Lung (tissue), 12 donors: ENCODE measurements around the gene EPS15. TPM values are rescaled to one million over a fixed set of nuclear protein-coding genes. Genes with fewer than 3 reads are reported as not detected.

ENCODE experiments used
- ATAC-seq: fragments of 200-7000 bp; cut with Tn5 transposase; one replicate; pipeline ENCODE4 v1.9.1; 2020; ENCODE audit warnings: moderate number of reproducible peaks; ENCODE audit not compliant: insufficient read depth, low FRiP score
- DNase-seq, 3 donors: peaks; one replicate each; pipeline ENCODE4 v3.0.0-alpha.2; 2013 to 2017
- H3K27ac ChIP-seq, 2 donors: one replicate each; pipeline ENCODE4 v1.5.1; 2013; ENCODE audit warnings: mild to moderate bottlenecking in 2 of 2, moderate library complexity in 2 of 2, control low read depth in 1 of 2, inconsistent platforms in 1 of 2, low read depth in 1 of 2, low read length in 1 of 2
- H3K27me3 ChIP-seq, 3 donors: one replicate each; pipeline ENCODE4 v1.5.1; 2013; ENCODE audit warnings: low read length in 2 of 3; ENCODE audit not compliant: control insufficient read depth in 3 of 3, insufficient read depth in 3 of 3
- H3K36me3 ChIP-seq, 4 donors: one replicate each; pipeline ENCODE4 v1.5.1; 2013; ENCODE audit warnings: low read length in 4 of 4, mild to moderate bottlenecking in 1 of 4, moderate library complexity in 1 of 4; ENCODE audit not compliant: control insufficient read depth in 4 of 4, insufficient read depth in 4 of 4
- H3K4me1 ChIP-seq, 5 donors: one replicate each; pipeline ENCODE4 v1.5.1; 2013; ENCODE audit warnings: low read length in 5 of 5, mild to moderate bottlenecking in 2 of 5, moderate library complexity in 1 of 5; ENCODE audit not compliant: control insufficient read depth in 5 of 5, insufficient read depth in 5 of 5
- H3K4me3 ChIP-seq: one replicate; pipeline ENCODE4 v1.5.1; 2013; ENCODE audit warnings: mild to moderate bottlenecking, control low read depth, moderate library complexity
- H3K9ac ChIP-seq, 2 donors: one replicate each; pipeline ENCODE4 v1.5.1; 2013; ENCODE audit warnings: low read length in 2 of 2, control low read depth in 1 of 2; ENCODE audit not compliant: insufficient read depth in 1 of 2
- H3K9me3 ChIP-seq, 4 donors: one replicate each; pipeline ENCODE4 v1.5.1; 2013; ENCODE audit warnings: low read length in 3 of 4, mild to moderate bottlenecking in 1 of 4, moderate library complexity in 1 of 4; ENCODE audit not compliant: control insufficient read depth in 4 of 4, insufficient read depth in 3 of 4
- WGBS, 2 donors: extraction: QIAGEN DNeasy Blood & Tissue Kit; methylation state at CpG; one replicate each; pipeline ENCODE4 v1.1.7; 2013; 5-methylcytosine and 5-hydroxymethylcytosine counted together
- polyA plus RNA-seq, 2 donors: library from polyadenylated mRNA; stranded (reverse); fragments of 200-250 nt; gene quantifications; one replicate each; pipeline ENCODE4 v1.2.1, GENCODE V29; 2013
- total RNA-seq, 2 donors: library from RNA; depleted of rRNA in 1 of 2; stranded (reverse); fragments of >200 nt in 1 of 2; gene quantifications; one replicate each; pipeline ENCODE4 v1.2.1, GENCODE V29; 2014 to 2021
- TF ChIP-seq, protein P1 (sequence below): IDR thresholded peaks from 2 replicates; pipeline ENCODE4 v1.5.1; 2012; ENCODE audit warnings: mild to moderate bottlenecking; ENCODE audit errors: control extremely low read depth, extremely low read depth
- donor health status: control.
- donor health status: control.
- donor health status: Bipolar disorder and iron deficiency.
- donor health status: healthy.
- donor health status: DM: yes; HTN: yes; CAD: no.

EPS15 gene
- total and polyA plus RNA-seq, 4 donors = 19.2 to 87.2 (median 45.5) TPM

DNA sequence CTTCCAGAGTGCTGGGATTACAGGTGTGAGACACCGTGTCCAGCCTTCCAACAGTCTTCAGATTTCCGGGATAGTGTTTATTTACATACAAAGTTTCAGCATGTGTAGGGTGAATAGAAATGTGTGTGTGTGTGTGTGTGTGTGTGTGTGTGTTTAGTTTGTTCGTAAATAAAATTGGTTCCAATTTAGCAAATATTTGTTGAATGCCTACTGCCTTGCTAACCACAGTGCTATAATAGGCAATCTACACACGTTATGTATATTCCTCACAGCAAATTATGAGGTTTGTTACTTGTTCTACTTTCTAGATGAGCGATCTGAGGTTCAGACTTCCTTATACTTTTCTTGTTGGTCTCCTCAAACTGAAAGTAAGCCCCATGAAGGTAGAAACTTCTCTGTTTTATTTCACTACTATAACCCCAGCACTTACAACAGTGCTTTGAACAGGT lies 32.8 kb upstream of the EPS15 start:
- WGBS, 2 donors = 64 to 77% methylated on average over 5 of the region's 5 CpGs
- H3K27me3 ChIP-seq = no peaks in the 10 kb centered on the region

DNA sequence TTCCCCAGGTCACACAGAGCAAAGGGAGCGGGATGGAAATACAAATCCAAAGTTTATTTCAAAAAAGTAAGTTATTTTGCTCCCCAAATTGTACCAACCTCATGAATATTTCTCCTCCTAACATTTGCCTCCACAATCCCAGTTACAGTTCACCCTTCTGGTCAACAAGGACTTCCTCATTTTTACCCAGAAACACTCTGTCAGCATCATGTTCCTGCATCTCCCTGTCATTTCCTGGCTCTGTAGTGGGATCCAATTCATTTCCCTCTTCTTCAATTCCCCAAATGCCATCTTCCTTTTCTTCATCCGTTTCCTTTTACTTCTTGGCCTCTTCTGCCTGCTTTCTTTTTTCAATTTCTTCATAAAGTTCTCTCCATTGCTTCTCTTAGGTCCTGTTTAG lies 32.0 kb upstream of the EPS15 start:
- Histone ChIP-seq H3K27ac (no peak overlapping the region), H3K9ac (no peak overlapping the region), H3K4me1 (no peaks in the 10 kb centered on the region), H3K27me3 (no peaks in the 10 kb centered on the region), H3K9me3 (no peaks in the 10 kb centered on the region), H3K4me3 (no peak overlapping the region), H3K36me3 (no peaks in the 10 kb centered on the region)
- ATAC-seq (no peak), DNase-seq (no peak)
- TF ChIP-seq, protein P1, sequence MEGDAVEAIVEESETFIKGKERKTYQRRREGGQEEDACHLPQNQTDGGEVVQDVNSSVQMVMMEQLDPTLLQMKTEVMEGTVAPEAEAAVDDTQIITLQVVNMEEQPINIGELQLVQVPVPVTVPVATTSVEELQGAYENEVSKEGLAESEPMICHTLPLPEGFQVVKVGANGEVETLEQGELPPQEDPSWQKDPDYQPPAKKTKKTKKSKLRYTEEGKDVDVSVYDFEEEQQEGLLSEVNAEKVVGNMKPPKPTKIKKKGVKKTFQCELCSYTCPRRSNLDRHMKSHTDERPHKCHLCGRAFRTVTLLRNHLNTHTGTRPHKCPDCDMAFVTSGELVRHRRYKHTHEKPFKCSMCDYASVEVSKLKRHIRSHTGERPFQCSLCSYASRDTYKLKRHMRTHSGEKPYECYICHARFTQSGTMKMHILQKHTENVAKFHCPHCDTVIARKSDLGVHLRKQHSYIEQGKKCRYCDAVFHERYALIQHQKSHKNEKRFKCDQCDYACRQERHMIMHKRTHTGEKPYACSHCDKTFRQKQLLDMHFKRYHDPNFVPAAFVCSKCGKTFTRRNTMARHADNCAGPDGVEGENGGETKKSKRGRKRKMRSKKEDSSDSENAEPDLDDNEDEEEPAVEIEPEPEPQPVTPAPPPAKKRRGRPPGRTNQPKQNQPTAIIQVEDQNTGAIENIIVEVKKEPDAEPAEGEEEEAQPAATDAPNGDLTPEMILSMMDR = no peak
- WGBS, 2 donors = 56 to 70% methylated on average over 2 of the region's 2 CpGs

More for the DNA sequence above, 32.8 kb upstream of the EPS15 start:
- Histone ChIP-seq H3K9me3 (no peaks in the 10 kb centered on the region), H3K36me3 (no peaks in the 10 kb centered on the region), H3K4me1 (no peaks in the 10 kb centered on the region), H3K4me3 (no peak overlapping the region), H3K9ac (no peak overlapping the region), H3K27ac (no peak overlapping the region)
- TF ChIP-seq, protein P1 = no peak
- no peak for DNase-seq
- no peak for ATAC-seq

DNA sequence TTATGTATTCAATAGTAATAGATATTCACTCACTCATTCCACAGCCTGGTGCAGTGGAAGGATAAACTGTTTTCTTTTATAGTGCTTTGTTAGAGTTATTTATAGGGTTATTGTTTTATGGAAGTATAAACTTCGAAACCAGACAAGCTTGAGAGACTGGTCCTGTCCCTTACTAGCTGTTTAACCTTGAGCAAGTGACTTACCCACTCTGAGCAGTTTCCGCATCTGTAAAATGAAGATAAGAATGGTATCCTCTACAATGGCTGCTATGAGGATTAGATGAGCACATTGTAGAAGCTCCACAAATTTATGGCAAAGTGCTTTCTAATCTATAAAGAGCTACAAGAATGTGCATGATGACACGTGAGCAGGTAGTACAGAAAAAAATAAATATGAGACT lies 30.8 kb upstream of the EPS15 start:
- H3K4me1 ChIP-seq = no peaks in the 10 kb centered on the region
- WGBS, 2 donors = 87 to 88% methylated on average over 3 of the region's 3 CpGs
- TF ChIP-seq, protein P1 = no peak
- DNase-seq (no peak), ATAC-seq (no peak)
- no peaks in the 10 kb centered on the region for H3K36me3 ChIP-seq
- H3K9me3 ChIP-seq = no peaks in the 10 kb centered on the region
- no peaks in the 10 kb centered on the region for H3K27me3 ChIP-seq
- no peak overlapping the region for H3K9ac ChIP-seq
- H3K27ac ChIP-seq = no peak overlapping the region
- H3K4me3 ChIP-seq = no peak overlapping the region

DNA sequence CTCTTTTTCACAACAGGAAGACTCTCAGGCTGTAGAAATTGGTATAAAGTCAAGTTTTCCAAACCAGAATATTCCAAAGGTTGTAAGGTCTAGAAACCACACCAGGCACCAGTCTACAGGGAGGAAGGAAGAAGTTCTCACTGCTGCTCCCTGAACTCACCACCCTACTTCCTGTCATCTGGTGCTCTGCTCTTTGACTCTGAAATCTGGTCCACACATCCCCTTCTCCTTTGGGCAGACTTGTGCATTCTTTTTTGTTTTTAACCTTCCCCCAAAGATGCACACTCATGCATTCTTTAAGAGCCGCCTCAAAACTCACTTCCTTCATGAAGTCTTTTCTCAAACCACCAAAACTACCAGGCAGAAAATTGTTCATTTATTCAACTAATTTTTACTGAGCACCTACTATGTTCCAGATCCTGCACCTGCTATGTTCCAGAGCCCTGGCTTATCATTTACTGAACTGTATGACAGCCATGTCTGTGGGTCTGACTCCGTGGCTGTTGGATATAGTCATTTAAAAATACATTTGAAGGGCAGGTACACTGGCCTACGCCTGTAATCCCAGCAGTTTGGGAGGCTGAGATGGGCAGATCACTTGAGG lies 30.1 kb upstream of the EPS15 start:
- Histone ChIP-seq H3K4me1 (no peaks in the 10 kb centered on the region), H3K27me3 (no peaks in the 10 kb centered on the region), H3K9ac (no peak overlapping the region), H3K4me3 (no peak overlapping the region), H3K9me3 (no peaks in the 10 kb centered on the region), H3K27ac (no peak overlapping the region), H3K36me3 (no peaks in the 10 kb centered on the region)
- TF ChIP-seq, protein P1 = no peak
- 55 to 73% methylated on average over 3 of the region's 3 CpGs for WGBS, 2 donors
- DNase-seq (peak in 2 of 3 donors; percentile 32 to 35), ATAC-seq (no peak)
